HG03196 (cell line): Measurements from ENCODE around the gene RIPPLY1.
"Not testable (repeated sequence)": the region's sequence is repeated elsewhere in the genome, so short reads cannot be mapped to it uniquely, and the experiment has no call there.

ENCODE experiments used
- ATAC-seq: cut with Tn5 transposase; IDR thresholded peaks from one replicate; pipeline ENCODE4 v1.9.1; 2021; ENCODE audit not compliant: unreplicated experiment

RIPPLY1 gene

GRCh38 chrX:106917830-106918500 lies 14.8 kb upstream of the RIPPLY1 start:
- no peak for ATAC-seq

DNA sequence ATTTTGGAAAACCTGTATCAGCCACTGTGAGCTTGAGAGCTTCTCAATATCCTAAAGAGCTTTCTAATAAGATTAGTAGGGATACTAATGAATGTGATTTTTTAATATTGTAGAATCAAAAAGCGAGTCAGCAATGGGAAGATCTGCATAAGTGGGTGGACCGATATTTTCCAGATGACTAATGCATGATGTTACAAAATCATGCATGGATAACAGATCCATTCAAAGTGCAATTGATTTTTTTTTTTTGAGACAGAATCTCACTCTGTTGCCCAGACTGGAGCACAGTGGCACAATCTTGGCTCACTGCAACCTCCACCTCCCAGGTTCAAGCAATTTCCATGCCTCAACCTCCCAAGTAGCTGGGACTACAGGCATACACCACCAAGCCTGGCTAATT lies 9.7 kb upstream of the RIPPLY1 start:
- ATAC-seq, result no peak

- no peak for ATAC-seq
Measured at GRCh38 chrX:106906361-106906760, 3.2 kb upstream of the RIPPLY1 start.

GRCh38 chrX:106905064-106905708 lies 2.0 kb upstream of the RIPPLY1 start:
- ATAC-seq, result no peak

GRCh38 chrX:106903856-106904528 lies 851 bp upstream of the RIPPLY1 start:
- no peak for ATAC-seq

DNA sequence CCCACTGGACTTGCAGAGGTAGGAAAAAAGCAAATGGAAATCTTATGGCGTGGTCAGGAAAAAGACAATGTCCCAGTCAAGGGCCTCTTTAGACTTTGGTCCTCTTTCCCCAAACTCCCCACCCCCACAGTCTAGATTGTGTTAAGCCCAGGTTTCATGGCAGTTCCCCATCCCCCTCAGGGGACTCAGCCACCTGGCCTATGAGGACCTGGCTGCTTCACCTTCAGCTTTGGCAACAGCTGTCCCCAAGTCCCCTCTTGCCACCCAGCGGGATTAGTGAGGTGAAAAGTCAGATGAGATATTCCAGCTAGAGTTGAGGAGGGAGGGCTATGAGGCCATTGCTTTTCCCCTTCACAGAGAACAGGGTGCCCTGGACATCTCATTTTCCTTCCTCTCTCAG lies 457 bp downstream of the RIPPLY1 start:
- no peak for ATAC-seq

- no peak for ATAC-seq
Measured at GRCh38 chrX:106901781-106902219, 1.3 kb downstream of the RIPPLY1 start.

- ATAC-seq, result no peak
Measured at GRCh38 chrX:106901341-106901740, 1.8 kb downstream of the RIPPLY1 start.

GRCh38 chrX:106899841-106900240 lies 3.3 kb downstream of the RIPPLY1 start:
- no peak for ATAC-seq

GRCh38 chrX:106899276-106899675 lies 3.9 kb downstream of the RIPPLY1 start:
- ATAC-seq, result no peak

- ATAC-seq, result peak; percentile 77
Measured at GRCh38 chrX:106898462-106898861, 4.7 kb downstream of the RIPPLY1 start.

GRCh38 chrX:106897259-106897658 lies 5.9 kb downstream of the RIPPLY1 start:
- ATAC-seq, result no peak

DNA sequence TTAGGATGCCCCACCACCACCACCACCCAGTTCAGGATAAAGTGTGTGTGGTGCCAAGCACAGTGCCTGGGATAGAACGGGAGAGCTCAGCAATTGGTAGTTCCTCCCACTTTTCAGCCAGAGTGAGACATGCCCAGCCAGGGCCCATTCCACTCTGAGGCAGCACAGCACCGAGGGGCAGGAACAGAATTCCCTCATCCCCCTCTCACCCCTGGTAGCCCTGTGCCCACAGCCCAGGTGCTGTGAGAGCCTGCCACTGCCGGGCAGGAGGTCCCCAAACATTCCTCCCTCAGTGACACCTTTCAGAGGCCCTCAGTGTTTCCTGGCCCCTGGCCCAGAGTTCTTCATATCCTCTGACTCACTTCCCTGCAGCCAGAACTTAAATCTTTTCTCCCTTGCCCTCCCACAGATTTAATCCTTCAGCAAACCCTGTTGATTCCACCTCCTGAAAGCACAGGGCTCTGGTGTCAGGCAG lies 8.1 kb downstream of the RIPPLY1 start:
- no peak for ATAC-seq

DNA sequence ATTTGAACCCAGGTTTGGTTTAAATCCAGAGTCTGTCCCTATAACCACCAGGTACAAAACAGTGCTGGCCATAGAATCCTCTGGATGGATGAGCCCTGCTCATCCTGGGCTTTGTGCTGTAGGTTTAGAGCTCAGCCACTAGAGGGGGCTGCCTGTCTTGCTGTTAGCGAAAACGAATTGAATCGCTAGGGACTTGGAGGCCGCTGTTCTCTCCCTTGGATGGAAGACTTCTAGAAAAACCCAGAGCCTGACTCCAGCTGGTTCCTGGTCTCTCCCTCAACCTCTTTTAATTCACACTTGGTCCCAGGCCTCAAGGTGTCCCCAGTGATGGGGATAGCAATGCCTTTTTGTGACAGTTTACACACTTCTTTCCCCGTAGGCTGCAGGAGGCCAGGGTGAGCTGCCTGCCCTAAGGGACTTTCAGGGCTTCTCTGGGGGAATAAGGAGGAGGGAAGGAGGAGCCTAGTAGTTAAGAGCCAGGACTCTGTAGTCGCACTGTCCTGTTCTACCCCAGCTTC lies 8.7 kb downstream of the RIPPLY1 start:
- ATAC-seq, result no peak

DNA sequence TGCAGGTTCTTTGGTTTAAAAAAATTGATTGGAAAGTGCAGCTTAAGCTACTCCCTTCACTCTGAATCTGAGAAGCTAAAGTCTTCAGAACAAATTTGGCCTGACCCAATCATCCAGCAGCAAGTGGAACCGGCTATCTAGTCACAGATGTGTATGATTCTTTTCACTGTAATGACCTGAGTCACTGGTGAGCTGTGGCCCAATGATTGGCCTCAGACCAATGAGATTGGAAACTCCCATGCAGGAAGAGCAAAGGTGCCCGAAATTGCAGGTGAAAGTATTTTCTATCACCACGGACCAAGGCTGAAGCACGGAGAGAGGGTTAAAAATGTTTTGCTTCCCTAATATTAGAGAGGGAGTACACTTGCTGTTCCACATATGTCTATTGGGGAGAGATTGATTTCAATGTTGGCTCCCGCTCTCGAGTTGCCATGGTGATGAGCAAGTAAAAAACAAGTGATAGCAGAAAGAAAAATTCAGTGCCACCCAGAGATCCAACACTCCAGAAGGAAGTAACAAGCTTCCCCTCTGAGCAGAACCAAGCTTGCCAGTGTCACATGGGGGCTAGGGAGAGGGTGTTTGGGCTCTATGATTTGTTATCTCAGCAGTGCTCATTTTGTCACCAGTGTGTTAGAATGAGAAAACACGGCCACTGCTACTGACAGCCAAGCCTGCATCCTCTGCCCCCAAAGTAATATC lies 11.2 kb downstream of the RIPPLY1 start:
- ATAC-seq, result no peak

GRCh38 chrX:106889468-106889867 lies 13.7 kb downstream of the RIPPLY1 start:
- no peak for ATAC-seq

DNA sequence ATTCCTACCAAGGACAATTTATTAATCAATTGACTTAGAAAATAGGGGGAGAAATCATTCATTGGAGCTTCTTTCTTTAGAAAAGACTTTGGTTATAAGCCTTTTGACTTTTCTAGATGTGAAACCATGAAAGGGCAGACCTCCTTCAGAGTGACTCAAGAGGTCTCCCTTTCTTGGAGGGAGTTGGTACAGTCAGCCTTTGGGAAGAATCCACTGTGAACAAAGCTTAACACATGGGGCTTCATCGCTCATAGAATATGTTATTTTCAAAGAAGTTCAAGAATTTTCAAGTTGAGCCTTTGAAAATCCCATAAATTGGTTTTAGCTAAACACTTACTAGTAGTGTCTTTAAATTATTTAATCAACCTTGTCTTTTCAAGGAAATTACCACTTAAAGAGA lies 28.0 kb downstream of the RIPPLY1 start:
- ATAC-seq, result no peak

DNA sequence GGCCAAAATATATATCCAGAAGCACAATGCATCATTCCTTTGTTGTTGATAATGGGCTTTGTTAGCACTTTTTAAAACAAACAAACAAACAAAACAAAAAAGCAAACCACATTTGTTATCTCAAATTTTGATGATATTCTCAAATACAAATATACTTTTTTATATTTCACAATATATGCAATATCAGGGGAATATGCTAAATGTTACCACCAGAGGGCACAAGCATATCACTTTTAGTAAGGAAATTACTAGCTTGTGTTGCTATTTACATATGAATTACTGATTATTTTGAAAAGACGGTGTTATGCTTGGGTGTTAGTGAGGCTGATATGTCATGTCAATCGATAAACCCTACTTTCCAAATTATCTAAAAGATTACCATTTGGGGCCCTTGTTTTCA lies 29.1 kb downstream of the RIPPLY1 start:
- ATAC-seq, result no peak

- not testable (repeated sequence) for ATAC-seq
Measured at GRCh38 chrX:106872796-106873195, 30.3 kb downstream of the RIPPLY1 start.

DNA sequence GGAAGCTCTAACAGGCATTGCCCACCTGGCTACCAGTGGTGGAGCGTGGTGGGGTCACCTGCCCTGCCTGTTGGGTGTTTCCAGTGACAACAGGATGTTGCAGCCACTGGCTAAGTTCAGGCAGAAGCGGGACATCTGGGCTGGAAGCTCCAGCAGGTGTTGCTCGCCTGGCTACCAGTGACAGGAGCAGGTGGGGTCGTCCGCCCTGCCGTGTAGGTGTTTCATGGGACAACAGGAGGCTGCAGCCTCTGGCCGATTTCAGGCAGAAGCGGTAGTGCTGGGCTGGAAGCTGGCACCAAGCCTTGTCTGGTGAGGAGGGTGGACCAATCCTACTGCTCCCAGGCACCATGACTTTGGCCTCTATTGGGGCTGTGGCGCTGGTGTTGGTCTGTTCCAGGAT lies 39.4 kb downstream of the RIPPLY1 start:
- no peak for ATAC-seq

DNA sequence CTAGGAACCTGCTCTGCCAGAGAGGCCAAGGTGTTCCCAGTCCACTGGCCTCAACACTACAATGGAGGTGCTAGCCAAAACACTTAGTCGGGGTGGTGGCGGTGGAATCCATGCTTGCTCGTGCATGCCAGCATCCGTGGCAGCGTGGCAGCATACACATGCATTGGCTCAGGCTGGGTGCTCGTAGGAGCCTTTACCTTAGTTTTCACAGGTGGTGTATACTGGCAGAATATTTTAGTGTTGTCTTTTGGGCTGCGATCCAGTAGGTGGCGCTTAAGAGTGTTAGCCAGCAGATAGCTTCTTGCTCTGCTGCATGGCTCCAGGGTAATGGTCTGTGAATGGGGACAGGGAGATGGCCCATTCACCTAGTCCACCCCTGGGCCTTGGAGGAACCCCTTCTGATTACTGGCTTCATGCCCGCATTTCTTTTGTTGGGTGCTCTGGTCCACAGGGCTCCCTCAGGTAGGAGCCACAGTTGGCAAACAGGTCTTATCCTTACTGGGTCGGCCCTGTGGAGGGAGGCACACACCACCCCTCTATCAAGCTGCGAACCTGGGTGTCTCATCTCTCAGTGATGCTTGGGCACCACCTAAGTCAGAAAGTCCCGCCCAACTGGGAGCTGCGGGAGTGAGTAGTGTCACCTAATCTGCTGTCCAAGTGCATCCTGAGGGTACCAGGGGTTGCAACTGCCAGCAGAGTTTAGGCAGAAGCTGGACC lies 40.0 kb downstream of the RIPPLY1 start:
- no peak for ATAC-seq
